Skeletal muscle satellite cell (primary cell): ENCODE data around the gene CBX1. TPM values are rescaled to one million over a fixed set of nuclear protein-coding genes. Genes with fewer than 3 reads are reported as not detected.

Experiments
- small RNA-seq: library from RNA; depleted of rRNA; stranded (forward); fragments of <200 nt; gene quantifications from one replicate; pipeline ENCODE3, GENCODE V24; 2012

The CBX1 gene

Small RNAs within 50 kb of the gene (small RNA-seq; reads per million reads assigned to genes)
- gene AC004477.2 (not detected), gene MIR152 (370 reads per million, percentile 98 among the genes with 10 or more reads in this experiment), gene RNU6-1201P (0.21 reads per million)
